ENCODE results near the gene UGT1A3.

GRCh38 chr2:233699424-233700027, 29.3 kb upstream of the UGT1A3 start:
- TF ChIP-seq CTCF (IDR thresholded peaks at IDR 0.05): no peak
- no peak for TF ChIP-seq POLR2AphosphoS5 (IDR thresholded peaks at IDR 0.05)
